LNCAP (cell line): Measurements from ENCODE around the gene MRPL45.

Experiments used
- CTCF ChIP-seq: fragments of 450-650 bp; IDR thresholded peaks from 2 replicates; pipeline ENCODE4 v1.5.1; 2017; ENCODE audit warnings: mild to moderate bottlenecking

MRPL45 gene

GRCh38 chr17:38355251-38355650 is 58.3 kb downstream of the MRPL45 start:
- TF ChIP-seq CTCF = no peak

DNA sequence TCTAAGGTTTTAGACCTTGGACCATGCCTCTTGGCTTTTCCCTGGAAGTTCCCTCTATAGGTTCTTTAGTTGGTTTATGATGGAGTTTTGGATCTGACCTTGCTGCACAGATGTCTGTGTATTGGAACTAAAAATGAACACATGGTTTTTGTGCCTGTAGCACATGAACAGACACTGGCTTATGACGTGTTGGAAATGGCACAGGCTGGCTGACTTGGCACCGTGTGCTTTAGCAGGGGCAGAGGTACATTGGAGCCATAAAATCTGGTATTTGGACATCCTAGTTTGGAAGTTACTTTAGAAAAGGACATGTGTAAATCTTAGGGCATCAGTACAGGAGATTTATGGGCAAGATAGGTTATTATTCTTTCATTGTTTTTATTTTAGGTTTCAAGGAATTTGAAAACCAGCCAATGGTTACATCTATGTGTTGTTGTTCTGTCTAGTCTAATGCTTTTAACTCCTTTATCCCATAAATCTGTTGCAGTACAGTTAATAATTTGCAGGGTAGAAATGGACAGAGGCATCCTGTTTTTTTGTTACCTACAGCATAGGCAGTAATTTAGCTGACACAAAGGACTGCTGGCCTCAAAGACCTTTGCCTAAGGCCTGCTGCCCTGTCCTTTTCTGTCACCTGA is 60.6 kb downstream of the MRPL45 start:
- TF ChIP-seq CTCF = no peak

- no peak for TF ChIP-seq CTCF
These were observed 61.9 kb downstream of the MRPL45 start for GRCh38 chr17:38358586-38359513.

DNA sequence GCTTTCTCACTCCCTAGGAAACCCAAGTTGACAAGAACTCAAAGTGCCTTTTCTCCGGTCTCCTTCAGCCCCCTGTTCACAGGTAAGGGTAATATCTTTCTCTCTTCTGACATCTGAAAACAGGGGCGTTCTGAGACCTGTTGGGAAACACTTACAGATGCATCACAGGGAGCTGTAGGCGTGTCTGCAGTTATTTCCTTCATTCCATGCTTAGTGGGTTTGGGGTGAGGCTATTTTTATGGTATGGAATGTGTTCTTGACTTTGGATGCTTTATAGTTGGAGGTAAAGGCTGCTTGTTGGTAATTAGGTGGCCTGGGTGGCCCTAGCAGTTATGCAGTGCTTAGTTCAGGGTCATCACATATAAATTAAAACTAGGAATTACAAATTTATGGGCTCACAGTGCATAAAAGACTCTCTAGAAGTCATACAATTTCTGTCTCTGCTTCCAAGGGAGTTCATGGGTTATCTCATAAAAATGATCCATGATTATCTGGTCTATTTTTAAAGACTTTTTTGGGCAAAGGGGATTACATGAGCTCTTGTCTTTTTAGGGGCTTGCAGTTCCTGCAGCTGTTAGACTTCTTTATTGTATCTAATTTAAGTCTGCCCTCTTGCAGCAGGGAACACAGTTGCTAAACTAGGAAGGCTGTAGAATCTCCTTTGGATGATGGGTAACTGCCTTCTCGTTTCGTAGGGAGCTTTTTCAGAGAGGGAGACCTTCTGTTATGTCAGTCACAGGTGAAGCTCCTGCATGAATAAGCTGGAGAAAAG is 64.9 kb downstream of the MRPL45 start:
- no peak for TF ChIP-seq CTCF

GRCh38 chr17:38363016-38363415 is 66.0 kb downstream of the MRPL45 start:
- no peak for TF ChIP-seq CTCF

- TF ChIP-seq CTCF = no peak
These were observed 67.8 kb downstream of the MRPL45 start for GRCh38 chr17:38364741-38365140.

DNA sequence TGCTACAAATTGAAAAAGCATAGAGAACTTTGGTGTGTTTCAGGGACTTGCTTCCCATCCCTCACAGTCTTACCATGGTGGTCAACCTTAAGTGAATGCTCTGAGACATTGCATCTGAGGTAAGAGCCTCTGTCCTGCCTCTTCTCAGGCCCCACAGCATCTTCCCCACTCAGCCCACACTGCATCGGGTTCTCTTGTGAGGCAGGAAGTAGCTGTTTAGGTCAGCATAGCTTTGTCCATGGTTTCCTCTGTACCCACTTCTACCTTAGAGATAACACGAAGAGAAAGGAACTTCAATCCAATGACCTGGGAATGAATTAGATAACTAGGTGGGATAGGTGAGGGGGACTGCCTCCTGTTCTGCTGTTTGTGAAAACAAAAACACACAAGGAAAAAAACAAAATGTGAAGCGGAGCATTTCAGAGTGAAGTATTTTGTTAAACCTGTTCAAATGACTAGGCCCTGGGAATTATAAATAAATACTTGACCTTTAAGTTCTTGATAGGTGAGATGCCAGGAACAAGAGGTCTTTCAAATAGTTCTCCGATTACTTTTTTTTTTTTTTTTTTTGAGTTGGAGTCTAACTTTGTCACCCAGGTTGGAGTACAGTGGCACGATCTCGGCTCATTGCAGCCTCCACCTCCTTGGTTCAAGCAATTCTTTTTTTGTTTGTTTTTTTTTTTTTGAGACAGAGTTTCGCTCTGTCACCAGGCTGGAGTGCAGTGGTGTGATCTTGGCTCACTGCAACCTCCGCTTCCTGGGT is 72.3 kb downstream of the MRPL45 start:
- no peak for TF ChIP-seq CTCF
